ENCODE data around the gene UGT1A9.

The UGT1A9 gene

GRCh38 chr2:233822101-233822771 is 150.5 kb downstream of the UGT1A9 start:
- in situ Hi-C loops (cut with HindIII; ENCODE audit: low pct_unique_long_range_greater_than_20kb, low sequenced_read_pairs): no loop called here
- no peak for TF ChIP-seq JUND (IDR thresholded peaks at IDR 0.05; ENCODE audit: low read depth)

More at GRCh38 chr2:233822101-233822771, 150.5 kb downstream of the UGT1A9 start:
- DNase-seq (ENCODE audit: low read depth in 1 of 2, low spot score in 1 of 2): no peak

All from T47D (cell line).